NCI-H2171 (cell line): Measurements from ENCODE around the gene PRDM16.

ENCODE experiments used
- DNase-seq: peaks from one replicate; lab custom pipeline; 2025; lab: John Stamatoyannopoulos, UW

The PRDM16 gene

GRCh38 chr1:3261969-3262579, 193.1 kb downstream of the PRDM16 start:
- DNase-seq, result no peak

- DNase-seq, result no peak
These were observed 193.8 kb downstream of the PRDM16 start for GRCh38 chr1:3262681-3263286.

- DNase-seq, result no peak
These were observed 194.8 kb downstream of the PRDM16 start for GRCh38 chr1:3263790-3264189.

- no peak for DNase-seq
These were observed 195.5 kb downstream of the PRDM16 start for GRCh38 chr1:3264456-3264855.

GRCh38 chr1:3265835-3266805, 197.1 kb downstream of the PRDM16 start:
- no peak for DNase-seq

- no peak for DNase-seq
These were observed 198.0 kb downstream of the PRDM16 start for GRCh38 chr1:3266870-3267549.

GRCh38 chr1:3267550-3268270, 198.7 kb downstream of the PRDM16 start:
- no peak for DNase-seq

- no peak for DNase-seq
These were observed 199.3 kb downstream of the PRDM16 start for GRCh38 chr1:3268281-3268680.

- DNase-seq, result no peak
These were observed 201.6 kb downstream of the PRDM16 start for GRCh38 chr1:3270403-3271245.

GRCh38 chr1:3271866-3272265, 202.9 kb downstream of the PRDM16 start:
- DNase-seq, result no peak

- DNase-seq, result no peak
These were observed 203.5 kb downstream of the PRDM16 start for GRCh38 chr1:3272321-3273045.

- no peak for DNase-seq
These were observed 204.4 kb downstream of the PRDM16 start for GRCh38 chr1:3273447-3273846.

GRCh38 chr1:3274972-3275371, 206.0 kb downstream of the PRDM16 start:
- DNase-seq, result no peak

GRCh38 chr1:3275471-3276340, 206.7 kb downstream of the PRDM16 start:
- no peak for DNase-seq

GRCh38 chr1:3276341-3276800, 207.4 kb downstream of the PRDM16 start:
- DNase-seq, result no peak

GRCh38 chr1:3277011-3277471, 208.0 kb downstream of the PRDM16 start:
- no peak for DNase-seq

GRCh38 chr1:3277623-3278022, 208.6 kb downstream of the PRDM16 start:
- DNase-seq, result no peak

GRCh38 chr1:3278416-3279181, 209.6 kb downstream of the PRDM16 start:
- DNase-seq, result no peak
